Esophagus squamous epithelium (tissue), 5 donors: Measurements from ENCODE around the gene LRRC74B. TPM values are rescaled to one million over a fixed set of nuclear protein-coding genes. Genes with fewer than 3 reads are reported as not detected.
A peak's percentile ranks its signal among the peaks of the same experiment; 100 is the strongest.
"Not testable (repeated sequence)": the region's sequence is repeated elsewhere in the genome, so short reads cannot be mapped to it uniquely, and the experiment has no call there.

Experiments
- DNase-seq: peaks from one replicate; lab custom pipeline; 2025; lab: John Stamatoyannopoulos, UW
- H3K27ac ChIP-seq, 4 donors: fragments of 200-600 bp; sonication (generic); one replicate each; pipeline ENCODE4 v1.5.1; 2016 to 2019; ENCODE audit warnings: mild to moderate bottlenecking in 1 of 4
- H3K27me3 ChIP-seq, 4 donors: fragments of 200-600 bp; sonication (generic); 1 replicate in 3 of 4; 2 replicates in 1 of 4; pipeline versions ENCODE4 v1.5.1 to v1.6.0; 2017 to 2021; ENCODE audit warnings: antibody characterized with exemption in 1 of 4
- H3K36me3 ChIP-seq, 3 donors: fragments of 200-600 bp; sonication (generic); one replicate each; pipeline ENCODE4 v1.5.1; 2016 to 2019
- H3K4me1 ChIP-seq, 3 donors: fragments of 200-600 bp; sonication (generic); one replicate each; pipeline ENCODE4 v1.5.1; 2017 to 2019
- H3K4me3 ChIP-seq, 4 donors: fragments of 200-600 bp; sonication (generic); 1 replicate in 3 of 4; 2 replicates in 1 of 4; pipeline ENCODE4 v1.5.1; 2016 to 2019; ENCODE audit warnings: mild to moderate bottlenecking in 2 of 4, moderate library complexity in 1 of 4
- H3K9me3 ChIP-seq, 3 donors: fragments of 200-600 bp; sonication (generic); one replicate each; pipeline ENCODE4 v1.5.1; 2016 to 2019
- CTCF ChIP-seq, 6 experiments: fragments of 450-650 bp in 4 of 6; fragments of 200-600 bp in 2 of 6; sonication (generic) in 2 of 6; IDR thresholded peaks; one replicate each; pipeline ENCODE4 v1.5.1; 2016 to 2019; ENCODE audit warnings: antibody characterized with exemption in 6 of 6, mild to moderate bottlenecking in 4 of 6, moderate library complexity in 4 of 6
- POLR2A ChIP-seq, 4 donors: fragments of 450-650 bp; IDR thresholded peaks; one replicate each; pipeline ENCODE4 v1.6.1; 2017; ENCODE audit warnings: antibody characterized with exemption in 4 of 4, mild to moderate bottlenecking in 4 of 4, moderate library complexity in 3 of 4
- WGBS, 2 donors: methylation state at CpG; one replicate each; pipeline ENCODE4 v1.1.5; 2018; 5-methylcytosine and 5-hydroxymethylcytosine counted together
- intact Hi-C: fragments of 100-400 bp; cut with DNase I; formaldehyde crosslinking; loops from one replicate; pipeline ENCODE4 v1.15.0; 2022
- total RNA-seq, 4 donors: library from RNA; depleted of rRNA; stranded (reverse); fragments of >200 nt; gene quantifications; one replicate each; pipeline ENCODE4 v1.1.0, GENCODE V29; 2016
- donor health status: DM: yes; HTN: yes; CAD: no.

LRRC74B gene
- total RNA-seq, 4 donors from 2014 or later, result 0.04 TPM; not detected in 3

- peaks cover 18 to 48% (median 29%) of the 10 kb centered on the region in 3 donors for H3K4me1 ChIP-seq
- intact Hi-C loops, result no loop called here
- 0% methylated on average over 26 of the region's 83 CpGs; no CpG with 5 or more reads in 1 of the 2 donors for WGBS, 2 donors
- DNase-seq, result peak; percentile 87
- H3K4me3 ChIP-seq, result peak within 1 kb of the TSS; percentile 80 to 93 (median 84)
- peak within 1 kb of the TSS; percentile 99 to 100 (median 100) for H3K27ac ChIP-seq
- H3K27me3 ChIP-seq, result no peaks in the 10 kb centered on the region
- TF ChIP-seq CTCF (IDR thresholded peaks at IDR 0.05) (peak in 1 of 6 experiments; percentile 11), POLR2A (IDR thresholded peaks at IDR 0.05) (peak in 3 of 4 donors; percentile 44 to 85 (median 84))
- H3K36me3 ChIP-seq, result peaks cover 10 to 38% (median 22%) of the 10 kb centered on the region in 3 donors
- no peaks in the 10 kb centered on the region for H3K9me3 ChIP-seq
Observed at GRCh38 chr22:21001601-21002325, 44.0 kb upstream of the LRRC74B start, which contains the start of gene THAP7. THAP7 (minus strand) TSS chr22:21002118; CDS start chr22:21001911, 207 bp downstream.

- H3K9me3 ChIP-seq, result no peaks in the 10 kb centered on the region
- peaks cover 8 to 18% (median 10%) of the 10 kb centered on the region in 3 donors for H3K36me3 ChIP-seq
- peak overlapping the region in 2 of 4 donors; percentile 44 to 100 for H3K27ac ChIP-seq
- intact Hi-C loops, result no loop called here
- DNase-seq, result no peak
- 67 to 71% methylated on average over 4 of the region's 4 CpGs for WGBS, 2 donors
- H3K27me3 ChIP-seq, result no peaks in the 10 kb centered on the region
- peaks cover 18 to 42% (median 29%) of the 10 kb centered on the region in 3 donors for H3K4me1 ChIP-seq
- TF ChIP-seq CTCF (IDR thresholded peaks at IDR 0.05), result no peak
- H3K4me3 ChIP-seq, result no peak overlapping the region
Observed at GRCh38 chr22:21003782-21004181, 42.0 kb upstream of the LRRC74B start.

GRCh38 chr22:21009208-21009607, 36.5 kb upstream of the LRRC74B start:
- intact Hi-C loops, H3K9me3 ChIP-seq, H3K27ac ChIP-seq, H3K27me3 ChIP-seq, H3K36me3 ChIP-seq, H3K4me3 ChIP-seq, DNase-seq: not testable (repeated sequence)
- H3K4me1 ChIP-seq, result peaks cover 7 to 12% (median 8%) of the 10 kb centered on the region in 3 donors
- 83 to 94% methylated on average over 2 to 6 of the region's 13 CpGs for WGBS, 2 donors

- intact Hi-C loops, result no loop called here
- Histone ChIP-seq H3K9me3 (no peaks in the 10 kb centered on the region), H3K27ac (no peak overlapping the region), H3K4me3 (no peak overlapping the region), H3K4me1 (peaks cover 13 to 18% (median 15%) of the 10 kb centered on the region in 3 donors), H3K27me3 (no peaks in the 10 kb centered on the region), H3K36me3 (no peaks in the 10 kb centered on the region)
- 51 to 61% methylated on average over 10 of the region's 10 CpGs for WGBS, 2 donors
- TF ChIP-seq POLR2A (IDR thresholded peaks at IDR 0.05) (no peak), CTCF (IDR thresholded peaks at IDR 0.05) (no peak)
- no peak for DNase-seq
Observed at GRCh38 chr22:21009638-21010425, 35.9 kb upstream of the LRRC74B start.

GRCh38 chr22:21010426-21011113, 35.2 kb upstream of the LRRC74B start:
- no peak for TF ChIP-seq CTCF (IDR thresholded peaks at IDR 0.05)
- no peak for TF ChIP-seq POLR2A (IDR thresholded peaks at IDR 0.05)

More at GRCh38 chr22:21010426-21011113, 35.2 kb upstream of the LRRC74B start:
- Histone ChIP-seq H3K4me1 (peaks cover 20 to 26% (median 22%) of the 10 kb centered on the region in 3 donors), H3K4me3 (no peak overlapping the region), H3K27ac (no peak overlapping the region), H3K9me3 (no peaks in the 10 kb centered on the region), H3K27me3 (no peaks in the 10 kb centered on the region), H3K36me3 (no peaks in the 10 kb centered on the region)
- DNase-seq, result no peak
- intact Hi-C loops, result no loop called here
- 89 to 91% methylated on average over 3 of the region's 3 CpGs for WGBS, 2 donors
